Lower lobe of right lung (tissue), 2 donors: Measurements from ENCODE around the gene SRSF1. TPM values are rescaled to one million over a fixed set of nuclear protein-coding genes. Genes with fewer than 3 reads are reported as not detected.

Experiments used
- ATAC-seq, 2 donors: fragments of 200-7000 bp; cut with Tn5 transposase; one replicate each; pipeline ENCODE4 v1.9.1; 2020 to 2022; ENCODE audit warnings: mild to moderate bottlenecking in 2 of 2, moderate library complexity in 2 of 2
- DNase-seq: peaks from one replicate; pipeline ENCODE4 v3.0.0-alpha.2; 2020
- H3K27ac ChIP-seq: fragments of 200-600 bp; one replicate; pipeline ENCODE4 v1.8.0; 2022
- H3K27me3 ChIP-seq: fragments of 200-600 bp; one replicate; pipeline ENCODE4 v1.8.0; 2022; ENCODE audit warnings: low read depth
- H3K36me3 ChIP-seq: fragments of 200-600 bp; one replicate; pipeline ENCODE4 v1.8.0; 2022; ENCODE audit warnings: mild to moderate bottlenecking
- H3K4me1 ChIP-seq: fragments of 200-600 bp; one replicate; pipeline ENCODE4 v1.8.0; 2022
- H3K4me3 ChIP-seq: fragments of 200-600 bp; one replicate; pipeline ENCODE4 v1.8.0; 2022; ENCODE audit warnings: mild to moderate bottlenecking
- H3K9me3 ChIP-seq: fragments of 200-600 bp; one replicate; pipeline ENCODE4 v1.8.0; 2022
- CTCF ChIP-seq: fragments of 200-600 bp; IDR thresholded peaks from one replicate; pipeline ENCODE4 v1.8.0; 2022; ENCODE audit warnings: antibody characterized with exemption, mild to moderate bottlenecking
- intact Hi-C: fragments of 100-400 bp; cut with DNase I; formaldehyde crosslinking; loops from one replicate; pipeline ENCODE4 v1.11.0; 2022
- total RNA-seq: library from RNA; stranded (reverse); fragmentation: NEBNext Ultra II Directional; extraction: Animal tissue kit (Norgen Biotek cat#: 25700); gene quantifications from one replicate; pipeline ENCODE4 v1.2.1, GENCODE V29; 2021
- donor health status: DM: no; HTN: yes; CAD: no; lungs with severe emphysema.

Gene SRSF1
- total RNA-seq, 1 donor from 2014 or later, result 159 TPM

- DNase-seq (no peak), ATAC-seq (no peak)
- no peak overlapping the region for H3K27ac ChIP-seq
- no peaks in the 10 kb centered on the region for H3K36me3 ChIP-seq
- H3K4me1 ChIP-seq, result no peaks in the 10 kb centered on the region
- no peaks in the 10 kb centered on the region for H3K9me3 ChIP-seq
- no peak for TF ChIP-seq CTCF
- no peak overlapping the region for H3K4me3 ChIP-seq
- intact Hi-C loops, result no loop called here
- no peaks in the 10 kb centered on the region for H3K27me3 ChIP-seq
Measured at GRCh38 chr17:58043221-58044181, 36.5 kb upstream of the SRSF1 start.

GRCh38 chr17:58041161-58041560 lies 34.1 kb upstream of the SRSF1 start:
- intact Hi-C loops, result no loop called here
- Histone ChIP-seq H3K4me3 (no peak overlapping the region), H3K9me3 (no peaks in the 10 kb centered on the region), H3K36me3 (no peaks in the 10 kb centered on the region), H3K4me1 (no peaks in the 10 kb centered on the region), H3K27ac (no peak overlapping the region), H3K27me3 (peaks cover 3% of the 10 kb centered on the region)
- no peak for TF ChIP-seq CTCF
- DNase-seq (no peak), ATAC-seq (no peak)

GRCh38 chr17:58040386-58040785 lies 33.3 kb upstream of the SRSF1 start:
- no peak for ATAC-seq
- H3K27ac ChIP-seq, result no peak overlapping the region
- no peaks in the 10 kb centered on the region for H3K36me3 ChIP-seq
- TF ChIP-seq CTCF, result no peak
- intact Hi-C loops, result no loop called here
- peaks cover 5% of the 10 kb centered on the region for H3K27me3 ChIP-seq
- no peak for DNase-seq
- H3K4me3 ChIP-seq, result no peak overlapping the region
- no peaks in the 10 kb centered on the region for H3K4me1 ChIP-seq
- H3K9me3 ChIP-seq, result no peaks in the 10 kb centered on the region

GRCh38 chr17:58039975-58040374 lies 32.9 kb upstream of the SRSF1 start:
- intact Hi-C loops, result no loop called here

More at GRCh38 chr17:58039975-58040374, 32.9 kb upstream of the SRSF1 start:
- Histone ChIP-seq H3K4me1 (no peaks in the 10 kb centered on the region), H3K4me3 (no peak overlapping the region), H3K36me3 (no peaks in the 10 kb centered on the region), H3K9me3 (no peaks in the 10 kb centered on the region), H3K27me3 (peaks cover 5% of the 10 kb centered on the region), H3K27ac (no peak overlapping the region)
- ATAC-seq (no peak), DNase-seq (no peak)
- no peak for TF ChIP-seq CTCF
